Thymus (tissue), 11 donors: Measurements from ENCODE around the gene ZNF268. TPM values are rescaled to one million over a fixed set of nuclear protein-coding genes. Genes with fewer than 3 reads are reported as not detected.

Experiments
- DNase-seq, 9 donors: peaks; one replicate each; pipeline ENCODE4 v3.0.0-alpha.2; 2013; ENCODE audit warnings: low spot score in 9 of 9, low read depth in 6 of 9, missing footprints in 1 of 9
- H3K27ac ChIP-seq, 2 donors: one replicate each; pipeline ENCODE4 v1.5.1; 2013; ENCODE audit warnings: control low read depth in 1 of 2, low read depth in 1 of 2, low read length in 1 of 2, mild to moderate bottlenecking in 1 of 2, moderate library complexity in 1 of 2
- H3K27me3 ChIP-seq, 2 donors: one replicate each; pipeline ENCODE4 v1.5.1; 2013; ENCODE audit warnings: low read length in 1 of 2; ENCODE audit not compliant: control insufficient read depth in 2 of 2, insufficient read depth in 1 of 2
- H3K36me3 ChIP-seq, 2 donors: one replicate each; pipeline ENCODE4 v1.5.1; 2013; ENCODE audit warnings: low read length in 1 of 2, mild to moderate bottlenecking in 1 of 2, moderate library complexity in 1 of 2; ENCODE audit not compliant: control insufficient read depth in 2 of 2, insufficient read depth in 2 of 2
- H3K4me1 ChIP-seq, 2 donors: one replicate each; pipeline ENCODE4 v1.5.1; 2013; ENCODE audit warnings: low read length in 2 of 2; ENCODE audit not compliant: control insufficient read depth in 2 of 2, insufficient read depth in 2 of 2
- H3K4me3 ChIP-seq, 2 donors: one replicate each; pipeline ENCODE4 v1.5.1; 2013; ENCODE audit warnings: low read length in 2 of 2, control low read depth in 1 of 2, mild to moderate bottlenecking in 1 of 2
- H3K9me3 ChIP-seq, 2 donors: one replicate each; pipeline ENCODE4 v1.5.1; 2013; ENCODE audit warnings: low read length in 1 of 2, mild to moderate bottlenecking in 1 of 2; ENCODE audit not compliant: control insufficient read depth in 2 of 2, insufficient read depth in 1 of 2
- WGBS: extraction: QIAGEN DNeasy Blood & Tissue Kit; methylation state at CpG from one replicate; pipeline ENCODE4 v1.1.7; 2013; 5-methylcytosine and 5-hydroxymethylcytosine counted together
- polyA plus RNA-seq: library from polyadenylated mRNA; stranded (reverse); fragments of 200-250 nt; gene quantifications from one replicate; pipeline ENCODE4 v1.2.3, GENCODE V29; 2013
- total RNA-seq: library from RNA; stranded (reverse); fragments of 120-200 nt; gene quantifications from one replicate; pipeline ENCODE4 v1.2.4, GENCODE V29; 2013
- donor health status: healthy.

ZNF268 gene
- total and polyA plus RNA-seq, 2 donors: 6.5 to 17.5 TPM

DNA sequence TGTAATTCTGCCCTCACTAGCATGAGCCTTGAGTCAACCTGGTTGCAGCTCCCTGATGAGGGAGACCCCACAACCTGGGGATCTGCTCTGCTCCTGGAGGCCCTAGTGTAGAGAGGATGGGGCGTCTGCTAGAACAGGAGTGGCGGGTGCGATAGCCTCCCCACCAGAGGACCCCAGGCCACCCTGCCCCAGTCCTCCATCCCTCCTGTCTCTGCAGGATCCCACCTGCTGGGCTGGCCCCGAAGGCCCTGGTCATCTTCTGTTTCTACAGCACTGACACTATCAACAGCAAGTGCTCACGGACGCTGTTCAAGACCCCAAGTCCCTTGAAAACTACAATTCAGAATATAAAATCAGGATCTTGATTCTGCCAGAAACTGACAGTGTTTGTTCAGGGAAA lies 39.2 kb downstream of the ZNF268 start:
- no peak overlapping the region for H3K4me3 ChIP-seq
- H3K27ac ChIP-seq: no peak overlapping the region
- WGBS: 97% methylated on average over 6 of the region's 6 CpGs

DNA sequence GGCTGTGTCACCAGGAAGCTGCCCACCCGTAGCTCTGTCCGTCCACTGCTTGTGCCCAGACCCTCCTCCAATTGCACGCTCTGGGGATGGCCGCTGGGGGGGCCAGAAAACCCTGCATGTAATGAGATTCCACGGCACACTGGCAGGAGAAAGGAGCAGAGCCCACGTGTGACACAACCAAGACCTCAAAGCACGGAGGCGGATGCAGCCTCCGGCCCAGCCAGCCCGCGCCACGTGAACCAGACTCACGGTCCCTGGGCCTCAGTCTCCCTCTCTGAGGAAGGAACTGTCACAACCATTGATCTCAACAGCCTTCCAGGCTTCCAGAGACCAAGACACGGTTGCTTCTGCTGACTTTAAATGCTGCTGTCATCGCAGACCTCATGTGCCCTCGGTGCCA lies 39.9 kb downstream of the ZNF268 start:
- Histone ChIP-seq H3K27ac (no peak overlapping the region), H3K9me3 (peaks cover 10 to 91% of the 10 kb centered on the region in 2 donors), H3K4me1 (no peaks in the 10 kb centered on the region), H3K27me3 (no peaks in the 10 kb centered on the region), H3K4me3 (no peak overlapping the region), H3K36me3 (no peaks in the 10 kb centered on the region)
- no peak for DNase-seq
- 92% methylated on average over 16 of the region's 16 CpGs for WGBS

More for the DNA sequence above, 39.2 kb downstream of the ZNF268 start:
- Histone ChIP-seq H3K9me3 (peaks cover 13 to 89% of the 10 kb centered on the region in 2 donors), H3K36me3 (no peaks in the 10 kb centered on the region), H3K4me1 (no peaks in the 10 kb centered on the region), H3K27me3 (no peaks in the 10 kb centered on the region)
- no peak for DNase-seq

DNA sequence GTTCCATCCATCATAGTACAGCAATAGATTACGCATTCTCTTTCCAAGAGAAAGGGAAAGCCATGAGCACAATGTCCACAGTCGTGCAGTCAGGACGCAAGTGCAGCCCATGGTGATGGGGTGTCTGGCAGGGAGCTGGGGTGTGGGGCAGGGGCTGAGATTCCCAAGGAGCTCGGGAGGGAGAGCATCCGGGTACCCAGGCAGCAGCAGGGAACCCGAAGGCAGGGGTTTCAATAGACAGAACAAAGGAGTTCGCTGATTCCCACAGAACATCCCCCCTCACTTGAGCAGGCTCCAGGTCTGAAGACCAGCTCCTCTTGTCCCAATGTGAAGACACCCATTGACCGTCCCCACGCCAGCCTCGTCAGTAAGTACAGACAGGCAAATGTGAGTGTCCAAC lies 40.9 kb downstream of the ZNF268 start:
- no peaks in the 10 kb centered on the region for H3K36me3 ChIP-seq
- DNase-seq: no peak
- no peaks in the 10 kb centered on the region for H3K4me1 ChIP-seq
- WGBS: 95% methylated on average over 10 of the region's 10 CpGs
- H3K27ac ChIP-seq: no peak overlapping the region
- H3K4me3 ChIP-seq: no peak overlapping the region
- H3K9me3 ChIP-seq: peaks cover 11 to 91% of the 10 kb centered on the region in 2 donors
- H3K27me3 ChIP-seq: no peaks in the 10 kb centered on the region

DNA sequence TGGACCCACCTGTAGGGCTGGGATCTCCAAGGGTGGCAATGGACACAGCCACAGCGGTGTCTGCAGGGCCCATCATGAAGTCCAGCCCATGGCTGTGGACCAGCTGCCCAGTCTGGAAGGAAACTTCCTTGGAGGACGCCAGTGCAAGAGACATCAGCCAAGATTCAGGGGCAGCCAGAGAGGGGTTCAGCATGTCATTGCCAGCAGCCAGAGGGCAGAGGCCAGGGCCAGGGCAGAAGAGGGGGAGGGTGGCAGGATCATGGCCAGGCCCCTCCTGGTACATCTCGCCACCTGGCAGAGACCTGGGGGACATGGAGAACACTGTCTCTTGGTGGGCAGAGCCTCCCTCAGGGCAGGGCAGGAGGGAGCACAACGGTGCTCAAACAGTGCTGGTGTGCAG lies 44.2 kb downstream of the ZNF268 start:
- no peaks in the 10 kb centered on the region for H3K36me3 ChIP-seq
- peaks cover 12 to 86% of the 10 kb centered on the region in 2 donors for H3K9me3 ChIP-seq
- H3K27ac ChIP-seq: no peak overlapping the region
- no peak for DNase-seq
- 91% methylated on average over 4 of the region's 4 CpGs for WGBS
- H3K4me3 ChIP-seq: no peak overlapping the region
- H3K27me3 ChIP-seq: no peaks in the 10 kb centered on the region
- no peaks in the 10 kb centered on the region for H3K4me1 ChIP-seq

DNA sequence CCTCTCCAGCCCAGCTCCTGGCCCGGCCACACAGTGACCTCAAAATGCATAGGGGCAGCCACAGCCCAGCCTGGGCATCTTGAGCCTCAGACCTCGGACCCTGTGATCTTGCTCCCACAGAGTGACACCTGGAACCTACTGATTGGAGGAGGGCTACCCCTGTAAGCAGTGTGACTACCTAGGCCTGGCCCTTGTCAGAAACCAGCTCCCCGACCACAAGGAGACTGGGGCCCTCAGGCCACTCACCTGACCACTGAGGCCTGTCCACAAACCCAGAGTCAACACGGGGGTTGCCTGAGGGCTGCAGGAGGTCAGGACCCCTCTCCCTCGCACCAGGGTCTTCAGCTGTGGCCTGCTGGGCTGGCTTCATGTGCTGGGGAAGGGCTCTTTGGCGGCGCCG lies 45.4 kb downstream of the ZNF268 start:
- H3K36me3 ChIP-seq: no peaks in the 10 kb centered on the region
- no peak overlapping the region for H3K27ac ChIP-seq
- DNase-seq: no peak
- no peak overlapping the region for H3K4me3 ChIP-seq
- no peaks in the 10 kb centered on the region for H3K27me3 ChIP-seq
- 89% methylated on average over 8 of the region's 8 CpGs for WGBS
- H3K4me1 ChIP-seq: no peaks in the 10 kb centered on the region
- peaks cover 10 to 84% of the 10 kb centered on the region in 2 donors for H3K9me3 ChIP-seq

DNA sequence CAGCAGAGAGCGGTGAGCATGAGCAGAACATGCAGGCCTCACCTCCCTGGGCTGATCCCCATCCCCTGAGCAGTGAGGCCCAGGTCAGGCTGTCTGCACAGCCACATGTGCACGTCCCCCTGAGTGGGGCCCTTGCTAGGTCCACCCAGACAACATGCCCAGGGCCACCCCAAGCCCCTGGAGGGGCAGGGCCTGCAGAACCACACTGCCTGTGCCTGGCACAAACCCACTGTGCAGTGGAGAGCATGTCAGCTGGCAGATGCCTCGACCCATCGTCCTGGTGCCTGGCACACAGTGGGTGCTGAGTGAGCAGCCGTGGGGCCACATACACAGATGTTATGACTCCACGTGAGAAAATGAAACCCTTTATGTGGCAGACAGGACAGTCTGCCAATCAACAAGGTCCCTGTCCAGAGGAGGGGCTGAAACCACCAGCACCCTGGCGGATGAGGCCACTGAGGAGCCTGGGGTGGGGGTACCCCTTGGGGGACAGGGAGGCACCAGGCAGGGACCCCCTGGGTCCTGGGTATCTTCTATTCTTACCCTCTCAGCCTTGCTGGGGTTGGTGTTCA lies 46.1 kb downstream of the ZNF268 start:
- no peaks in the 10 kb centered on the region for H3K4me1 ChIP-seq
- no peaks in the 10 kb centered on the region for H3K36me3 ChIP-seq
- peaks cover 12 to 84% of the 10 kb centered on the region in 2 donors for H3K9me3 ChIP-seq
- no peak for DNase-seq
- no peak overlapping the region for H3K4me3 ChIP-seq
- no peaks in the 10 kb centered on the region for H3K27me3 ChIP-seq
- WGBS: 84% methylated on average over 7 of the region's 7 CpGs
- H3K27ac ChIP-seq: no peak overlapping the region

DNA sequence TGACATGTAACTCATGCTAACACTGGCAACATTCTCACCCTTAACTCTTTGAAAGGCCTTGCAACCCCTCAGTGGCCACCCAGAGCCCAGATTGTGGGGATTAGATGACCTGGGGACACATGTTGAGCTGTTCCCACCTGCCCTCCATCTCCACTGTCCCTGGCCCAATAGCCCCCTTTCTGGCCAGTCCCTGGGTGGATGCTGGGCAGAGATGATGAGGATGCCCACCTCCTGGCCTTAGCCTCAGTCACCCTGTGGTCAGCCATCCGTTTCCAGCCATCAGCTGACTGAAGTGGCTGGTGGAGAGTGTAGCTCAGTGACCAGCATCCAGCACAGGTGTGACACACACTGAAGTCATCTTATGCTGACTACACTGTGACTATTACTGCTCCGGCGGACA lies 49.7 kb downstream of the ZNF268 start:
- WGBS: 76% methylated on average over 3 of the region's 3 CpGs
- Histone ChIP-seq H3K36me3 (no peaks in the 10 kb centered on the region), H3K27ac (no peak overlapping the region), H3K27me3 (no peaks in the 10 kb centered on the region), H3K9me3 (peaks cover 19 to 90% of the 10 kb centered on the region in 2 donors), H3K4me1 (no peaks in the 10 kb centered on the region), H3K4me3 (no peak overlapping the region)
- DNase-seq: no peak

DNA sequence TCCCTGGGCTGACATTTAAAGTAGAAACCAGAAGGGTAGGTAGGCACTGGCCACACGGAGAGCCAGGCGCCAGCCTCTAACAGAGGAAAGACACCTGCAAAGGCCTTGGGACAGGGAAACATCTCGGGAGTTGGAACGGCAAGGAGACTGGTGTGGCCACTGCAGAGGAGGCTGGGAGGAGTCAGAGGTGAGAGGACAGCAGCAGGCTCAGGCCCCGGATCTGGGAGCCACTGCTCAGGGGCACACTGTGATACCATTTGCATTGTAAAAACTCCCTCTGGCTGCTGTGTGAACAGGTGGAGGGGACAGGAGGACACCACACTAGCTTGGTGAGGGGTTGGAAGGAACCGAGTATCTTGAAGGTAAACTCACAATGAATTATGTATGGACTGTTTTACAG lies 51.7 kb downstream of the ZNF268 start:
- no peak for DNase-seq
- no peaks in the 10 kb centered on the region for H3K4me1 ChIP-seq
- no peak overlapping the region for H3K4me3 ChIP-seq
- H3K27me3 ChIP-seq: no peaks in the 10 kb centered on the region
- H3K36me3 ChIP-seq: no peaks in the 10 kb centered on the region
- WGBS: 88% methylated on average over 6 of the region's 6 CpGs
- no peak overlapping the region for H3K27ac ChIP-seq
- peaks cover 19 to 84% of the 10 kb centered on the region in 2 donors for H3K9me3 ChIP-seq

DNA sequence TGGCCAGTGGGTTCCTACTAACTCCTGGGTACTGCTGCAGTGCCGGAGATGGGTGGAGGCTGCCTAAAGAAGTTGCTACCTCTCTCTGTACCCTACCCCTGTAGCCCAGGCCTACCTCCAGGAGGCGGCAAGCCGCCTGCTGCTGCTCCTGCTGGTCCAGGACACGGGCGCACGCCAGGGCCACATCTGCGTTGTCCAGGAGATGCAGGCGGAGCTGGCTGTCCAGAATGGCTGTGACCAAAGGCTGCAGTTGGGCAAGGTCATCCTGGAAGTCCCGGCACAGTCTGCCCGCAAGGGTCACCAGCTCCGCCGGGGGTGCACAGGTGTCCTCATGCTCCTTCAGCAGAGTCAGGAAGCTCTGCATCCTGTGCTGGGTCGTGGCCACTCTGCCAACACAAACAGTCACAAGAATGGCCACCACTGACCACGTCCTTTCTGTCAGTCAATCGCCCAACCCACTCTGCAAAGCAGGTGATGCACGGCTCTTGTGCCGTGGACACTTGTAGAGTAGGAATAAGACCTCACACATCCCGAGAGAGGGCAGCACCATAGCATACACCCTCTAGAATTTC lies 52.8 kb downstream of the ZNF268 start:
- no peaks in the 10 kb centered on the region for H3K4me1 ChIP-seq
- H3K27me3 ChIP-seq: no peaks in the 10 kb centered on the region
- no peak overlapping the region for H3K27ac ChIP-seq
- whole genome bisulfite sequencing: 93% methylated on average over 18 of the region's 18 CpGs
- no peaks in the 10 kb centered on the region for H3K36me3 ChIP-seq
- H3K9me3 ChIP-seq: peaks cover 15 to 87% of the 10 kb centered on the region in 2 donors
- no peak overlapping the region for H3K4me3 ChIP-seq
- no peak for DNase-seq
